ENCODE measurements around the gene EEF1AKMT3. TPM values are rescaled to one million over a fixed set of nuclear protein-coding genes. Genes with fewer than 3 reads are reported as not detected.

The EEF1AKMT3 gene
- total and polyA plus RNA-seq, 2 of the 4 experiments (the other 2 are of a cell fraction) = 3.2 to 8.1 TPM

DNA sequence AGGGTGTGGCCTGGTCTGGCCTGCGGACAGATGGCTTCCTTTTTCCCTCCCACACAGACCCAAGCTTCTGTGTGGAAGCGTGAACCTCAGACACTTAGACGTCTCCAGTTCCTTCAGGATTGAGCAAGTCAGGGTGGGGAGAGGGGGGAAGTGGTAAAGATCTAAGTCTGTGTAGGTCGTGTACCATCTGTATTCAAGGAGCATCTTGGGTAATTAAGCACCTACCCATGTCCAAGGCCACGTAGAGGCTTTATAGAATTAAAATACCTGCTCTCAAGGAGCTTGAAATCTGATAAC is 44.4 kb downstream of the EEF1AKMT3 start (continued):
- no peak for TF ChIP-seq CTCF (conservative IDR thresholded peaks at IDR 0.05; ENCODE audit: low read depth, low read length)

GRCh38 chr12:57817261-57817989 is 45.0 kb downstream of the EEF1AKMT3 start:
- Histone ChIP-seq H2AK9ac (replicated peaks; ENCODE audit: low read depth, low read length, poor library complexity) (no peak overlapping the region), H3K36me3 (ENCODE audit: control insufficient read depth, insufficient read depth, low read length) (peaks cover 45% of the 10 kb centered on the region), H2BK20ac (ENCODE audit: low read depth, low read length) (no peak overlapping the region), H2BK15ac (ENCODE audit: low read depth, low read length) (no peak overlapping the region), H3K27me3 (ENCODE audit: control insufficient read depth, insufficient read depth, low read length) (no peaks in the 10 kb centered on the region), H3K4me3 (ENCODE audit: insufficient read depth, low read depth, low read length) (no peak overlapping the region), H3K79me1 (ENCODE audit: low read depth in 1 of 2, low read length in 2 of 2) (peaks cover 1 to 21% of the 10 kb centered on the region in 2 experiments; a peak in 2 of 4 replicates), H2BK5ac (ENCODE audit: low read depth, low read length, poor library complexity, severe bottlenecking) (no peak overlapping the region), H3K23ac (ENCODE audit: low read depth, low read length) (no peak overlapping the region), H3K14ac (replicated peaks; ENCODE audit: low read depth, low read length) (no peak overlapping the region), H3K18ac (ENCODE audit: low read depth, low read length) (no peak overlapping the region), H4K5ac (ENCODE audit: low read depth, low read length) (no peak overlapping the region), H3K27ac (ENCODE audit: insufficient read depth, low read length) (no peak overlapping the region), H3K4me1 (ENCODE audit: control insufficient read depth, insufficient read depth, low read length) (no peaks in the 10 kb centered on the region; the same call in 1 of the 2 replicates), H3K9me3 (ENCODE audit: control insufficient read depth, insufficient read depth, low read length) (no peaks in the 10 kb centered on the region), H4K20me1 (ENCODE audit: insufficient read depth, low read length) (peaks cover 8% of the 10 kb centered on the region; the same call in 1 of the 2 replicates), H3K9ac (ENCODE audit: low read depth, low read length) (no peak overlapping the region), H2AK5ac (ENCODE audit: low read depth, low read length) (no peak overlapping the region), H2AFZ (replicated peaks; ENCODE audit: low read length, poor library complexity) (no peak overlapping the region), H3K4me2 (ENCODE audit: low read depth, low read length) (no peak overlapping the region), H3K56ac (ENCODE audit: extremely low read depth, insufficient read depth, low read length) (no peak overlapping the region), H3K9me1 (ENCODE audit: insufficient read depth, low read length) (peaks cover 12% of the 10 kb centered on the region), H2BK120ac (ENCODE audit: low read depth, low read length) (no peak overlapping the region), H4K8ac (ENCODE audit: low read depth in 2 of 2, low read length in 2 of 2) (no peak overlapping the region), H3K4ac (ENCODE audit: low read depth, low read length) (no peak overlapping the region), H4K91ac (ENCODE audit: insufficient read depth, low read depth, low read length) (no peak overlapping the region)
- WGBS, 2 experiments (ENCODE audit: extremely low coverage in 2 of 2, insufficient read length in 1 of 2) = 97% methylated on average over 4 of the region's 8 CpGs; no CpG with 5 or more reads in 1 of the 2 experiments
- in situ Hi-C loops (cut with MboI; ENCODE audit: low sequenced_read_pairs) (no loop called here), intact Hi-C loops (cut with micrococcal nuclease) (no loop called here), dilution Hi-C loops (cut with HindIII; ENCODE audit: low sequenced_read_pairs, unreplicated experiment) (no loop called here)
- BruUV-seq (replicated peaks) = no TSS peak
- ChIA-PET POLR2A (ENCODE audit: unreplicated experiment) (no interaction called here), CTCF (interaction anchor here (1.6 kb wide), 1 partner anchor 15 kb away, joined by 5 read pairs; no protein-coding TSS in a partner anchor)
- TF ChIP-seq NFE2L2 (IDR thresholded peaks at IDR 0.05; ENCODE audit: low read depth, low read length) (no peak), CTCF (conservative IDR thresholded peaks at IDR 0.05; ENCODE audit: low read depth, low read length) (no peak), RAD21 (IDR thresholded peaks at IDR 0.05; ENCODE audit: low read length) (no peak), CEBPB (IDR thresholded peaks at IDR 0.05; ENCODE audit: low read depth, low read length) (no peak), MAZ (IDR thresholded peaks at IDR 0.05; ENCODE audit: borderline replicate concordance, low read depth, low read length) (no peak), CHD1 (IDR thresholded peaks at IDR 0.05; ENCODE audit: low read depth, low read length) (no peak), MAFK (IDR thresholded peaks at IDR 0.05; ENCODE audit: low read depth, low read length) (no peak)
- TF ChIP-seq, protein P1, sequence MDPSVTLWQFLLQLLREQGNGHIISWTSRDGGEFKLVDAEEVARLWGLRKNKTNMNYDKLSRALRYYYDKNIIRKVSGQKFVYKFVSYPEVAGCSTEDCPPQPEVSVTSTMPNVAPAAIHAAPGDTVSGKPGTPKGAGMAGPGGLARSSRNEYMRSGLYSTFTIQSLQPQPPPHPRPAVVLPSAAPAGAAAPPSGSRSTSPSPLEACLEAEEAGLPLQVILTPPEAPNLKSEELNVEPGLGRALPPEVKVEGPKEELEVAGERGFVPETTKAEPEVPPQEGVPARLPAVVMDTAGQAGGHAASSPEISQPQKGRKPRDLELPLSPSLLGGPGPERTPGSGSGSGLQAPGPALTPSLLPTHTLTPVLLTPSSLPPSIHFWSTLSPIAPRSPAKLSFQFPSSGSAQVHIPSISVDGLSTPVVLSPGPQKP (IDR thresholded peaks at IDR 0.05; ENCODE audit: borderline replicate concordance, low read depth, low read length) = no peak
- TF ChIP-seq, protein P2, sequence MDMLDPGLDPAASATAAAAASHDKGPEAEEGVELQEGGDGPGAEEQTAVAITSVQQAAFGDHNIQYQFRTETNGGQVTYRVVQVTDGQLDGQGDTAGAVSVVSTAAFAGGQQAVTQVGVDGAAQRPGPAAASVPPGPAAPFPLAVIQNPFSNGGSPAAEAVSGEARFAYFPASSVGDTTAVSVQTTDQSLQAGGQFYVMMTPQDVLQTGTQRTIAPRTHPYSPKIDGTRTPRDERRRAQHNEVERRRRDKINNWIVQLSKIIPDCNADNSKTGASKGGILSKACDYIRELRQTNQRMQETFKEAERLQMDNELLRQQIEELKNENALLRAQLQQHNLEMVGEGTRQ (IDR thresholded peaks at IDR 0.05; ENCODE audit: low read depth, low read length) = no peak
- DNase-seq (no peak), ATAC-seq (ENCODE audit: low read depth) (no peak)
